GM19043 (cell line): ENCODE data around the gene KIT.

ENCODE experiments used
- ATAC-seq: cut with Tn5 transposase; IDR thresholded peaks from one replicate; pipeline ENCODE4 v1.9.1; 2021; ENCODE audit warnings: low read depth; ENCODE audit not compliant: unreplicated experiment

The KIT gene

DNA sequence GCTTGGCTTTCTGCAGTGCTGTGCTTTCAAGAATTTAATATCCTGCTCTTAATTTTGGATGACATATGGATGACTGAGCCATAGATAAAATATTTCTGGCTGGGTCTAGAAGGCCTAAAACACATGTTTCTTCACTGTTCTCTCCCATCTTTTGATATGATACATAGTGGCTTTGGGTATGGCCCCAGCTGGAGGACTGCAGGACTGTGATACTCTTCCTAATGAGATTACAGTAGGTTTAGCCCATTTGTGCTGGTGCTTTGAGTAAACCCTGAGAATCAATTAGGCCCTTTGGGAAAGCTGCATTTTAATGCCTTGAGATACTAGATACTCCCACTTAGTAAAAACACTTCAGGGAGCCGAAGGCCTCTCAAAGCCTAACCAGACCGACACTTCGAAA is 38.0 kb downstream of the KIT start:
- no peak for ATAC-seq

- no peak for ATAC-seq
These were observed 38.9 kb downstream of the KIT start for GRCh38 chr4:54696649-54697048.

- ATAC-seq, result no peak
These were observed 43.2 kb downstream of the KIT start for GRCh38 chr4:54700986-54701385.

DNA sequence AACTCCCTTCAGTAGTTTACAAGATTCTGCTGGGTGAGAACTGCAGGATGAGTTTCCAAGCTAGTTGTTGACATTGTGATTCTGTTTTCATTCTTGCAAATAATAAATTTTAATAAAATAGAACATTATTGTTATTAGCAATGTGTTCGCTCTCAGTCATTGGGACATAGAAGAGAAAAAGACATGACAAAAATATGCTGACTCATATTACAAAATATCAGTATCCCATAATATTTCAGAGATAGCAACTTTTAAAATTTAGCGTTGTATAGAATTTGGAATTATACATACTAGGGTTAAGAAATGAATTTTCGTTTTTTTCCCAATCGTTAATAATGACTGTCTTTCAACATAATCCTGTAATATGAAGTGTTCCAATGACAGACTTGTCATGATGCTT is 45.4 kb downstream of the KIT start:
- no peak for ATAC-seq

DNA sequence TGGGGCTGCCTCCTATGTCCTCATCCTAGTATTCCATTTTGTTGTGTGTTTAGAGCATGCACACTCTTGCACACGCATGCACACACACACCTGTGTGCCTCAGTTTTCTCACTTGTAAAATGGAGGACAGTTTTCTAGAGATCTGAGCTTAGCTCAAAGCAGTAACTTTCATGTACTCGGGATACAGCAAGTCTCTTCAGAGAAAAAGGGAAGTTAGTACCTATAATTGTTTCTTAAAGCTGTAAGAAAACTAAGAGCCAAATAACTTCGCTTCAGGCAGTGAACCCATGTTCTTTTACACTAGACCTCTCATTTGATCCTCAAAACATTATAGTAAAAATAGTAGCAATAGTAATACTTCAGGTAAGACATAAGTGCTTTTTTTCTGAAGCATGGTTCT is 49.6 kb downstream of the KIT start:
- no peak for ATAC-seq

DNA sequence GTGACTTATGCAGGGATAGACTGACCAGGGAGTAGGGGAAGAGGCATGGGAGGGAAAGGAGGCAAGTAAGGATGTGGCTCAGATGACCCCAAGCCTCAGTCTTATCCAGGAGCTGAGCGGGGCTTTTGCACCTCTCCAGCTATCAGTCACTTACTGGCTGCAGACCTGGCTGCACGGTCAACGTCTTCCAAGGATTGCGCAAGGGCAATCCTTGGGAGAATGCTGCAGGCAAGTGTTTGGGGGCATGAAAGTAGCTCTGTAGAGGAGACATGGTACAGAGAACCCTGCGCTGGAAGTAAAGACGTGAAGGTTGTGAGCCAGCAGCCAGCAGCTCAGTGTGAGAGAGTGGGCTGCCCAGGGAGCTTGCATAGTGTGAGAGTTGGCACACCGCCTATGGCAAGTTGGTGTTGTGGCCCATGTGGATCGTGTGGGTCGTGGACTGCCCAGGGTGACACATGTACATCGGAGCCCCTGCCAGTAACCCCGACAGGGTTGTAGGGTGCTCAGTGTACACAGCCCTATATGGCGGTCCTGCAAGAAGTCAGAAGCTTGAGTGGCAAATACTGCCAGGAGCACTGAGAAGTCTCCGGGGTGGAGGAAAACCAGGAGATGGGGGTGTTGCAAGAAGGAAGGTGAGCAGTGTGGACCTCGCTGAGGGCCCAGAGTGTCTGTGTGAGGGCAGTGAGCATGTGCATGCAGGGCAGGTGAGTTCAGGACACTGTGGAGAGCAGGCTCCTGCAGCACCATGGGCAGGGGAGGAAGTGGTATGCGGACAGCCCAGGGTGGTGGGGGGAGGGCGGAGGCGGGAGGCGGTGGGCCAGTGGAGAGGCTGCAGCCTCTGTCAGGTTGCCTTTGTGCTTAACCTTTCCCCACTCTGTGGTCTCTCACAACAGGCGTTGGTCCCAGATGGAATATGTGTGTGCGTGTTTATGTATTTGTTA is 50.9 kb downstream of the KIT start:
- no peak for ATAC-seq

DNA sequence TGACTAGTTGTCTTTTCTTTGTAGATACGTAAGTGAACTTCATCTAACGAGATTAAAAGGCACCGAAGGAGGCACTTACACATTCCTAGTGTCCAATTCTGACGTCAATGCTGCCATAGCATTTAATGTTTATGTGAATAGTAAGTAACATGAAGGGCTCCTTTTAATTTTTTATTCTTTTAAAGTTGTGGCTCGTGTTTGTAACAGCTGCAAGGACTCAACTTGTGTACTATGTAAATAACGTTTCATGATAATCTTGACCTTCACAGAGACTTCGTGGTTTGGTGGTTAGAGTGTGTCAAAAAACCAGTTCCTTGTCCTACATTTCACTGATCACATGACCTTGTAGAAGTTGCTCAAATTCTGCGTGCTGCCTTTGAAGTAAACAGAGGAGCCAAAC is 51.6 kb downstream of the KIT start:
- no peak for ATAC-seq

GRCh38 chr4:54712206-54712605 is 54.4 kb downstream of the KIT start:
- no peak for ATAC-seq

- ATAC-seq, result no peak
These were observed 56.9 kb downstream of the KIT start for GRCh38 chr4:54714631-54715030.

- no peak for ATAC-seq
These were observed 58.8 kb downstream of the KIT start for GRCh38 chr4:54716478-54717065.

- ATAC-seq, result no peak
These were observed 59.9 kb downstream of the KIT start for GRCh38 chr4:54717694-54718093.

GRCh38 chr4:54719378-54719777 is 61.6 kb downstream of the KIT start:
- ATAC-seq, result no peak

GRCh38 chr4:54723220-54723619 is 65.5 kb downstream of the KIT start:
- no peak for ATAC-seq

GRCh38 chr4:54723820-54724219 is 66.1 kb downstream of the KIT start:
- ATAC-seq, result no peak

DNA sequence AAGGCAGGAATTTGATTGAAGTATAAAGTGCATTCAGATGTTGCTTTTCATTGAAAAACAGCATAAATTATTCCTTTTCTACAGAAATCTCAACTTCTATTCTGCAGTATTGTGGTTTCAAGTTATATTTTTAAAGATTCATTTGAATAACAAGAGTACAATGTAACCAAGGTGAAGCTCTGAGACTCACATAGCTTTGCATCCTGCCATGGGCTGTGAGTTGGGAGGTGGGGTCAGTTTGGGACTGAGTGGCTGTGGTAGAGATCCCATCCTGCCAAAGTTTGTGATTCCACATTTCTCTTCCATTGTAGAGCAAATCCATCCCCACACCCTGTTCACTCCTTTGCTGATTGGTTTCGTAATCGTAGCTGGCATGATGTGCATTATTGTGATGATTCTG is 69.2 kb downstream of the KIT start:
- ATAC-seq, result no peak

- no peak for ATAC-seq
These were observed 69.6 kb downstream of the KIT start for GRCh38 chr4:54727346-54727745.

DNA sequence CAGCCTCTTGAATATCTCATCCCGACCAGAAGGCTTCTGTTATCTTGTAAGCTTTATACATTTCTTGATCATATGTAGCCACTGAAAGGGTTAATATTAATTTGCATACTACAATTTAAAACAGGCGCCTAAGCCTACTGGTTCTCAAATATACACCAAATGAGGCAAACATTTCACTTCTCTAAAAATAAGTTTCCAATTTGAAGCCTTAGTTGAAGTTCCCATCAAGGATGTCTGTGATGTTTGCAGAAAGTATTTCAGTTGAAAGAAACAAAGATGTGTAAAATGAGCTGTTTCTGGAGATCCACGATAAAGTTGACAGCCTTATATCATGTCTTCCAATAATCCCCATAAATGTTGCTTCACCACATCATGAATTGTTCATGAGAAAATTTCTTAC is 70.6 kb downstream of the KIT start:
- ATAC-seq, result peak; percentile 48

- ATAC-seq, result no peak
These were observed 71.5 kb downstream of the KIT start for GRCh38 chr4:54729256-54729655.

GRCh38 chr4:54730581-54730980 is 72.8 kb downstream of the KIT start:
- ATAC-seq, result no peak

- ATAC-seq, result no peak
These were observed 73.8 kb downstream of the KIT start for GRCh38 chr4:54731552-54731951.

DNA sequence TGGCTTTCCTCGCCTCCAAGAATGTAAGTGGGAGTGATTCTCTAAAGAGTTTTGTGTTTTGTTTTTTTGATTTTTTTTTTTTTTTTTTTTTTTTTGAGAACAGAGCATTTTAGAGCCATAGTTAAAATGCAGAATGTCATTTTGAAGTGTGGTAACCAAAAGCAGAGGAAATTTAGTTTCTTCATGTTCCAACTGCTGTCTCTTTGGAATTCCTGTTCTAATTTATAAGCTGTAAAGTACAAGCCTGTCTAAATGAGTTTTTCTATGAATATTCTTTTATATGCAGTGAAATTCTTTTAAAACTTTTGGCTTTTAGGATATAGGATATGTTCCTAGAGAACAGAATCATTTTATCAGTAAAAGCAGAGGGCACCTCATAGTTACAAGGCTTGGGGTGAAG is 74.2 kb downstream of the KIT start:
- no peak for ATAC-seq

DNA sequence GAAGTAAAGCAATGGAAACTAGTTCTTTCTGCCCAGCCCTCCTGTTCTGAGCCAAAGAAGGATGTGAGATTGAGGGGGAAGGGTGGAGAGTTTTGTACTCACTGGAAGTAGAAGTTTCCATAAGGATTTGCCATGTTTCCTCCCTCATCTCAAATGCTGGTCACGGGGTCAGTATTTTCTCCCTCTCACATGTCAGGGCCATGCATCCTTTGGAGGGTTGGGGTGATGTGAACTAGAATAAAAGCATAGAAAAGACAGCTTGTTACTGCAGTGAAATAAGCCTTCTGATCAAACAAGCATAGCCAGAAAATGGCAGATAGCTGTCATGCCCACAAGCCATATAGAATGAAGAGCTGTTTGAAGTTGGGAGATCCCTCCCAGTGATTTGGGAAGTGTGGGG is 79.7 kb downstream of the KIT start:
- ATAC-seq, result no peak
